ENCODE measurements around the gene CERS1.

The CERS1 gene

GRCh38 chr19:18855647-18856384 is 40.1 kb downstream of the CERS1 start:
- no peak for DNase-seq

DNA sequence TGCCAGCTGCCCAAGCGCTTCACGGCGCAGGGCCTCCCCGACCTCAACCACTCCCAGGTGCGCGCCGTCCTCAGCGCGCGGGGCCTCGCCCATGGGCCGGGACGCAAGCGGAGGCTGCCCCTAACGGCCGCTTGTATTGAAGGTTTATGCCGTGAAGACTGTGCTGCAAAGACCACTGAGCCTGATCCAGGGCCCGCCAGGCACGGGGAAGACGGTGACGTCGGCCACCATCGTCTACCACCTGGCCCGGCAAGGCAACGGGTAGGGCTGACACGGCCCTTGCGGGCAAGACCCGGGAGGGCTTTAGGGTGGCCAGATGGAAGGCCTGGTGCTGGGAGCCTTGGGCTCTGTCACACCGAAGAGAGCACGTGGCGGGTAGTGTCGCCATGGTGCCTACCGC is 41.0 kb downstream of the CERS1 start:
- DNase-seq: no peak

GRCh38 chr19:18853755-18854427 is 42.1 kb downstream of the CERS1 start:
- no peak for DNase-seq

GRCh38 chr19:18852648-18853047 is 43.3 kb downstream of the CERS1 start:
- DNase-seq: no peak

- DNase-seq: no peak
Measured at GRCh38 chr19:18851673-18852325, 44.2 kb downstream of the CERS1 start.

GRCh38 chr19:18850471-18851375 is 45.2 kb downstream of the CERS1 start:
- no peak for DNase-seq

DNA sequence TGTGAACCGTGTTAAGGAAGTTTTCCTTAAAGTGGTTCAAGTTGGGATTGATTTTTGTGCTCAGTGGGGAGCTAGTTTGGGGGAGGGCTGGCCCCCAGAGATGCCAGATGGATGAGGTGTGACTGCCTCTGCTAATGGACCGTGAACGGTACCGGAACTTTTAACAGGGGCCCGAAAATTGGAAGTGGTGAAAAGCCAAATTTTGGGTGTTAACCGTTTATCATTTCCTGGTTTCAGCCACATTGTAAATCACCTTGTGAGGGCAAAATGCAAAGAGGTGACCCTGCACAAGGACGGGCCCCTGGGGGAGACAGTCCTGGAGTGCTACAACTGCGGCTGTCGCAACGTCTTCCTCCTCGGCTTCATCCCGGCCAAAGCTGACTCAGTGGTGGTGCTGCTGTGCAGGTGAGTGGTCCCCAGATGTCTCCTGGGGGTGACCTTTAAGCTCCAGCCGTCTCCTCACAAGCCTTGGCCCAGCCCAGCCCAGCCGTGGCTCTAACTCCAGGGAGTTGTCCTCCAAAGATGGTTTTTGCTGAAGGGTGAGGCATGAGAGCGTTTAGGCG is 46.0 kb downstream of the CERS1 start:
- DNase-seq: no peak

DNA sequence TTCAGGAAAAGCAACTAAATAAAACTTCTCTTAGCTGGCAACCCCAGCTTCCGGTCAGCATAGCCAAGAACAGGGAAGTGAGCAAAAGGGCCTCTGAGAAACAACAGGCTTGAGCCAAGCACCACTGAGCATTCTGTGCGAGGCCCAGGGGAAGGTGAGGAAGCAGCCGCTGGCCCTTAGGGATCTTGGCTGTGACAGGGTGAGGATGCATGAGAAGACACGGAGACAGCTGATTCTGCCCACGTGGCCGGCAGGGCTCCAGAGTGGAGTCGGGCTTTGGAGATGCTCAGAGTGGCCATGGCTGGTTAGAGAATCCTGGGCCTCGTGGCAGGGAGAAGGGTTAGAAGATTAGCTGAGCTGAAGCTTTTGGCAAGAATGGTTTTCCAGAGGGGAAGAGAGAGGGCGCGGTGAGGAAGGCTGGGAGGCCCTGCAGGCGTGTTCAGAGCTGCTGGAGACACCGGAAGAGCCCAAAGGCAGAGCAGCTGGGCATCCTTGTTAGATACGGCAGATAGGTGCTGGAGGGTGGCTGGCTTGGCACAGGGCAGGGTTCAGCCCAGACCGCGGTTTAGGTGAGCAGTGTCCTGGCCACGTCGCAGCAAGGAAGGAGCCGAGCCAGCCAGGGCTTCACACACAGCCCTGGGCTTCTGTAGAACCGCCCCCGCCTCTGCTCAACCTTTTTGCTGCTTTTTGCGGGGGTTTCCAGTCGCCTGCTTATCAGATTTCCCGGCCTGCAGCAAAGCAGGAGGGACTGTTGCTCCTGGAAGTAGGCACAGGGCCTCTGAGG is 46.9 kb downstream of the CERS1 start:
- DNase-seq: no peak

DNA sequence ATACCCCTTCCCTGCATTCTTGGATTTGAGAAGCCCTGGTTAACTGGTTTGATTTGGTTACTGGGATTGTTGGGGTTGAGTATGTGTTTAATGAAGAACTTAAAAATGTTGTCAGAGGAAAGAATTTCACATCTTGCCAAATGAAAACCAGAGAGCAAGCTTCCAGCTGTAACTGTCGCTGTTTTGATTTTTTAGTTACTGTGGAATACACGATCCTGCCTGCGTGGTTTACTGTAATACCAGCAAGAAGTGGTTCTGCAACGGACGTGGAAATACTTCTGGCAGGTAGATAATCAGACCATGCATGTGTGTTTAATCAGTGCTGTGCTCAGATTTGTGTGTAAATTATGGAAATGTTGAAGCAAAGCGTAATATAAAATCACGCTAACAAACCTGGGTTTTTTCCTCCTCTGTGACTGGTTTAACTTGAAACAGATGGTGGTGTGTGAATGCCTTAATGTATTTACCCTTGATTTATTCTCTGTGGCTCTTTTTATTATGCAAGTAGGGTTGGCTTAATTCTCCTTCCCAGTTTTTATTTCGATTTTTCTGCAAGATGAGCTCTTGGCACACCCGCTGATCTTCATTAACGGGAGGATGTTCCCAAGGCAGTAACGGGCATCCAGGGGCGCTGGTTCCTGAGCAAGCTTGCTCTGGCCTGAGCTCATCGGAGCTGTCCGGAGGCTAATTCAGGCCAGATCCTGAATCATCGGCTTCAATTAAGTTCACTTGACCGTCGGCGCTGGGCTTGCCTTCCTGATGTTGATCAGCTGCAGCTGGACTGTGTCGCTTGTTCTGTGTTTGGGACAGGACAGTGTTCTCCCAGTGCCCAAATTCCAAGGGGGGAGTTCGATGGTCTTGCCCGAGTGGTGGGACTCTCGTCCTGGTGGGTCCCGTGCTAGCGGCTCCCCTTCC is 48.2 kb downstream of the CERS1 start:
- no peak for DNase-seq

DNA sequence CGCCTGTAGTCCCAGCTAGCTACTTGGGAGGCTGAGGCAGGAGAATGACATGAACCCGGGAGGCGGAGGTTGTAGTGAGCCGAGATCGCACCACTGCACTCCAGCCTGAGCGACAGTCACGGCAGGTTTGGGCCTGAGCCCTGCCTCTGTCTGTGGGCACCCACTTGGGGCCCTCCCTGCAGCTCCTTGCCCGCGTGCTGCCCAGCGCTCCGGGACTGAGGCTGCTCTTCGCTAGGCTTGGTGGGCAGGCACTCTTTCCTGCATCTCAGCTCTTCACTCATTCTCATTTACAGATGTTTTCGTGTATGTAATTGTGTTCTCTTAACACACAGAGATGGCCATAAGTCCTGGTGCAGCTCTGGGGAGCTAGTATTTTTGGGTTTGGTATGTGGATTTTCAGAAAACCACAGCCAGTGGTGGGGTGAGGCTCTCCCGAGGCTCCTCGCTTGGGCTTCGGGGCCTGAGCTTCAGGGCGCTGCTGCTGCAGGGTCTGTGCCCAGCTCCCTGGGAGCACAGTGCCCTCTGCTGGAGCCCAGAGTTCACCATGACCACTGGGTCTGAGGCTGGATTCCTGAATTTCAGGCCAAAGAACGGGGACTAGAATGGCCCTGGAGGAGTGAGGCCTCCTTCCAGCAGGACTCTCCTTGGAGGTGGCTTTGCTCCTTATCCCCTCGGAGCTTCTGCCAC is 49.0 kb downstream of the CERS1 start:
- DNase-seq: no peak

DNA sequence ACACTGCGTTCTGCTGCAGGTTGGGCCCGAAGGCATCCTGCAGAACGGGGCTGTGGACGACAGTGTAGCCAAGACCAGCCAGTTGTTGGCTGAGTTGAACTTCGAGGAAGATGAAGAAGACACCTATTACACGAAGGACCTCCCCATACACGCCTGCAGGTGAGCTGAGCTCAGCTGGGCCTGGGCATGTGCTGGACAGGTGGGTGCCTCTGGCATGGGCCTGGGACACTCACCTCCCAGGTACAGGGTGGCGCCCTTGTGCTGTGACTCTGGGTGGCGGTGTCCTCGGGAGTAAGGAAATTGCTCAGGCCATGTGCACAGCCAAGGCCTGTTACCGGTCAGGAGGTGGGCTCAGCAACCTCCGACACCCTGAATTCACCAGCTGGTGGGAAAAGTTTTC is 50.0 kb downstream of the CERS1 start:
- DNase-seq: no peak

DNA sequence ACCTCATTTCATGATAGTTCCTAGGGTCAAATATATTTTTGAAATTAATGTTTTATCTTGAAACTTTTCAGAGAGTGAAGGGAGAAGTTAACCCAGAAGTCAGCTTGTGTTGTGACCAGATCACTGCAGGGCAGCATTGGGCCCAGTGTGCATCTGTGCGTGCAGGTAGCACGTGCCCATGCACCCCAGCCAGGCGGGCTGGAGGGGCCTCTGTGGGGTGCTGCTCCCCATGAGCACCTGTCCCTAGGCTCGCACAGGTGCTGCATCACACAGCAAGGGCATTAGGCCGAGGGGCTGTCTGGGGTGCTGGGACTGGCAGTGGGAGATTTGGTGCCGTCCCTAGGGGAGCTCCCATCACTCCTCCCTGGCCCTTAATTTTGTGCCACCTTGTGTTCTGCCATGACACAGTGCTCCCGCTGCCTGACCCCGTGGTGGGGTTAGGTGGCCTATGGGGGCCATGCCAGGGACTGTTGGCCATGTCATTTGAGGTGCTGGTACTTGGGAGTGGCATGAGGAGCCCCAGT is 51.1 kb downstream of the CERS1 start:
- DNase-seq: no peak

GRCh38 chr19:18843960-18844359 is 52.0 kb downstream of the CERS1 start:
- DNase-seq: no peak

DNA sequence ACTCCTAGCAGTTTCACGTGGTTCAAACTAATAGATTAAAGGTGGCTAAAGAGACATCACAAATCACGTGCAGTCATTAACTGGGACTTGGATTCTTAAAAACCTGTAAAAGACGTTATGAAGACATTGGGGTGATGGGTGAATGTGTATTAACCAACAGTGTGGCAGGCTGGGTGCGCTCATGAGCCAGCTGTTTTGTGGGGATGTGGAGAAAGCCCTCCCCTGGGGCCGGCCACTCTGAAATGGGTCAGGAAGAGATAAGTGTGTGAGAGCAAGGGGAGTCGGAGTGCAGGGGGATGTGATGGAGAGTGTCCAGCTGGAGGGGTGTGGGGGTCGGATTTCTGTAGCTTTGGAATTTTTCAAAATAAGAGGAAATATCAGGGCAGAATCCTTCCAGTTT is 53.8 kb downstream of the CERS1 start:
- DNase-seq: no peak

- DNase-seq: no peak
Measured at GRCh38 chr19:18841400-18841799, 54.6 kb downstream of the CERS1 start.

DNA sequence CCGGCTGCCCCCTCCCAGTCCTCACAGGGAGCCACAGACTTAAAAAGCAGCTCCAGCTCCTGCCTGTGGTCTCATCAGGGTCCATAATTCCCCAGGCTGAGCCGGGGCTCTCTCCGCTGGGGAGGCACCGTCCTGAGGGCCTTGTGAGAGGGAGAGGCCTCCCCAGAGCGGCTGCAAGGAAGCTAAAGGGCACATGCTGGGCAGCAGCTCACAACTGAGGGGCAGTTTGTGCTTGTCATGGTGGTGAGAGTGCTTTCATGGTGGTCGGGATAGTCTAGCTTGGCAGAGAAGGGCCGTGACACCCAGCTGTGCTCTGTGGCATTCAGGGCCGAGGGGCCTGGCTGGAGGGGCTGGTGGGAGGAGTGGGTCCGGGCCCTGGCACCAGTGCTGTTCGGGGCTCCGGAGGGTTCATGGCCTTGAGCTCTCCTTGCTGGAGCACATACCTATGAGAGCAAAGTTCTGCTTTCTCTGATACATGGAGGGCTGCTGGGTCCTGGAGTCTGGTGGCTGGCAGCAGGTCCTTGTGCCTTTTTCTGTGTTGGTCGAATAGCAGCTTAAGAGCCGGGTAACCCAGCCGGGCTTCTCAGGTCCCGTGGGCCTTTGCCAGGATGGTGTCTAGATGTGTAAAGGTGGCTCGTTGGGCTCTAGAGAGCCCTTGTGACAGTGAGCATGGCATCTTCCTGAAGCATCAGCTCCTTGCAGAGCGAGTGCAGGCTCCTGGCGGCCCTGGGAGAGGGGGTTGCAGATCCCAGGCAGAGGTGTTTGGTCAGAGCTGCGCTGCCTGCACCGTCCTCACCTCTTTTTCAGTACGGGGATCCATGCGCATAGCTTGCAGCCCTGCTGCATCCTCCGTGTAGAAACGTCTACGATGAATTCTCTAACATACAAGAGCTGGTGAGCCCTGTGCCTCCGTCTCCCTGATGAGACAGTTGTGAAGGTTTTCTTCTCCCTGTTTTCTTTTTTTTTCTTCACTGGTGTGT is 55.4 kb downstream of the CERS1 start:
- DNase-seq: no peak

- no peak for DNase-seq
Measured at GRCh38 chr19:18839465-18840287, 56.3 kb downstream of the CERS1 start.

- DNase-seq: no peak
Measured at GRCh38 chr19:18834644-18834984, 61.3 kb downstream of the CERS1 start.

Measured in NCI-H2081 treated with DMSO at 0.1 percent for 48 hours (cell line).